AG04450 (cell line): ENCODE data around the gene ZSCAN10. TPM values are rescaled to one million over a fixed set of nuclear protein-coding genes. Genes with fewer than 3 reads are reported as not detected.
"Not testable (repeated sequence)": the region's sequence is repeated elsewhere in the genome, so short reads cannot be mapped to it uniquely, and the experiment has no call there.

Experiments used
- CTCF ChIA-PET: fragments of 300-600, 350-600 bp; formaldehyde crosslinking; extraction: SDS; loops from one replicate; lab custom pipeline; 2022; ENCODE audit warnings: antibody characterized with exemption, inconsistent platforms; lab: Charles Lee
- POLR2A ChIA-PET: fragments of 350-600 bp; formaldehyde crosslinking; extraction: SDS; loops from one replicate; lab custom pipeline; 2021; ENCODE audit warnings: antibody characterized with exemption, inconsistent platforms; lab: Yijun Ruan, JAX
- DNase-seq: peaks from one replicate; pipeline ENCODE4 v3.0.0-alpha.2; 2011; ENCODE audit warnings: low read depth, low spot score
- H3K27ac ChIP-seq: one replicate; pipeline ENCODE4 v1.5.1; 2012; ENCODE audit warnings: low read depth, low read length, control low read depth
- H3K27me3 ChIP-seq: one replicate; pipeline ENCODE4 v1.6.0; 2012; ENCODE audit warnings: low read length; ENCODE audit not compliant: control insufficient read depth, insufficient read depth
- H3K4me3 ChIP-seq: 2 replicates; pipeline ENCODE4 v1.5.1; 2011; ENCODE audit warnings: mild to moderate bottlenecking, low read depth, low read length, control low read depth
- H3K9me3 ChIP-seq: 2 replicates; pipeline ENCODE4 v1.5.1; 2012; ENCODE audit warnings: low read length; ENCODE audit not compliant: control insufficient read depth, insufficient read depth
- polyA plus RNA-seq: library from polyadenylated mRNA; depleted of rRNA; stranded (reverse); fragments of >200 nt; gene quantifications from 2 replicates; pipeline ENCODE4 v1.2.3, GENCODE V29; 2011
- TF ChIP-seq, protein P1 (sequence below): IDR thresholded peaks from 2 replicates; pipeline ENCODE4 v1.5.1; 2011; ENCODE audit warnings: low read depth, low read length, control low read depth, inconsistent platforms

ZSCAN10 gene
- polyA plus RNA-seq, 1 experiment, result not detected

DNA sequence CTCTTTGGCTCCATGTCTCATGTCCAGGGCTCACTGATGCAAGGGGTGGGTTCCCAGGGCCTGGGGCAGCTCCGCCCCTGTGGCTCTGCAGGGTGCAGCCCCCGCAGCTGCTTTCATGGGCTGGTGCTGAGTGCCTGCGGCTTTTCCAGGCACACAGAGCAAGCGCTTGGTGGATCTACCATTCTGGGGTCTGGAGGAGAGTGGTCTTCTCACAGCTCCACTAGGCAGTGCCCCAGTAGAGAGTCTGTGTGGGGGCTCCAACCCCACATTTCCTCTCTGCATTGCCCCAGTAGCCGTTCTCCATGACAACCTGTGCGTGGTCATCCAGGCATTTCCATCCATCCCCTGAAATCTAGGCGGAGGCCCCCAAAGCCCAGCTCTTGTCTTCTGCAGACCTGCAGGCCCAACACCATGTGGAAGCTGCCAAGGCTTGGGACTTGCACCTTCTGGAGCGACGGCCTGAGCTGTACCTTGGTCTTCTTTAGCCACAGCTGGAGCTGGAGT lies 28.4 kb downstream of the ZSCAN10 start:
- H3K9me3 ChIP-seq, result no peaks in the 10 kb centered on the region
- no peaks in the 10 kb centered on the region for H3K27me3 ChIP-seq
- no peak overlapping the region for H3K27ac ChIP-seq
- no peak overlapping the region for H3K4me3 ChIP-seq
- ChIA-PET CTCF (no interaction called here), POLR2A (no interaction called here)
- TF ChIP-seq, protein P1, sequence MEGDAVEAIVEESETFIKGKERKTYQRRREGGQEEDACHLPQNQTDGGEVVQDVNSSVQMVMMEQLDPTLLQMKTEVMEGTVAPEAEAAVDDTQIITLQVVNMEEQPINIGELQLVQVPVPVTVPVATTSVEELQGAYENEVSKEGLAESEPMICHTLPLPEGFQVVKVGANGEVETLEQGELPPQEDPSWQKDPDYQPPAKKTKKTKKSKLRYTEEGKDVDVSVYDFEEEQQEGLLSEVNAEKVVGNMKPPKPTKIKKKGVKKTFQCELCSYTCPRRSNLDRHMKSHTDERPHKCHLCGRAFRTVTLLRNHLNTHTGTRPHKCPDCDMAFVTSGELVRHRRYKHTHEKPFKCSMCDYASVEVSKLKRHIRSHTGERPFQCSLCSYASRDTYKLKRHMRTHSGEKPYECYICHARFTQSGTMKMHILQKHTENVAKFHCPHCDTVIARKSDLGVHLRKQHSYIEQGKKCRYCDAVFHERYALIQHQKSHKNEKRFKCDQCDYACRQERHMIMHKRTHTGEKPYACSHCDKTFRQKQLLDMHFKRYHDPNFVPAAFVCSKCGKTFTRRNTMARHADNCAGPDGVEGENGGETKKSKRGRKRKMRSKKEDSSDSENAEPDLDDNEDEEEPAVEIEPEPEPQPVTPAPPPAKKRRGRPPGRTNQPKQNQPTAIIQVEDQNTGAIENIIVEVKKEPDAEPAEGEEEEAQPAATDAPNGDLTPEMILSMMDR, result no peak
- DNase-seq, result no peak

DNA sequence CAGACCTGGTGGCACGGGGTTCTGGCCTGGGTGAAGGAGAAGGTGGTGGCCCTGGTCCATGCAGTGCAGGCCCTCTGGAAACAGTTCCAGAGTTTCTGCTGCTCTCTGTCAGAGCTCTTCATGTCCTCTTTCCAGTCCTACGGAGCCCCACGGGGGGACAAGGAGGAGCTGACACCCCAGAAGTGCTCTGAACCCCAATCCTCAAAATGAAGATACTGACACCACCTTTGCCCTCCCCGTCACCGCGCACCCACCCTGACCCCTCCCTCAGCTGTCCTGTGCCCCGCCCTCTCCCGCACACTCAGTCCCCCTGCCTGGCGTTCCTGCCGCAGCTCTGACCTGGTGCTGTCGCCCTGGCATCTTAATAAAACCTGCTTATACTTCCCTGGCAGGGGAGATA lies 29.9 kb downstream of the ZSCAN10 start:
- H3K27me3 ChIP-seq, H3K9me3 ChIP-seq, DNase-seq, H3K27ac ChIP-seq, POLR2A ChIA-PET, H3K4me3 ChIP-seq, CTCF ChIA-PET: not testable (repeated sequence)

DNA sequence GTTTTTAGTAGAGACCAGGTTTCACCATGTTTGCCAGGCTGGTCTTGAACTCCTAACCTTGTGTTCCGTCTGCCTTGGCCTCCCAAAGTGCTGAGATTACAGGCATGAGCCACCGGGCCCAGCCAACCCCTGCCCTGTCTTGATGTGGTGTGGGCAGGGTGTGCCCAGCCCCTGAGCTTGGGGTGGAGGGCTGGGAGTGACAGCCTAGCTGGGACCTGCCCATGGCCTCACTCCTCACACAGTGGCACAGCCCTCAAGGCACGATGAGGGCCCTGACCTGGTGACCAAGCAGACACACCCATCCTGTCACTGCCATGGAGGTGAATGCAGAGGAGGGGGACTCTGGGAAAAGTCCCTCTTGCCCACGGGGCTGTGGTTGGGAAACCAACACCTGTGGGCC lies 30.6 kb downstream of the ZSCAN10 start:
- no peak overlapping the region for H3K27ac ChIP-seq
- ChIA-PET CTCF (no interaction called here), POLR2A (interaction anchor here (0.5 kb wide), 1 partner anchor 1390 kb away, joined by 5 read pairs; no protein-coding TSS in a partner anchor)
- H3K9me3 ChIP-seq, result no peaks in the 10 kb centered on the region
- DNase-seq, result no peak
- TF ChIP-seq, protein P1, result no peak
- H3K27me3 ChIP-seq, result no peaks in the 10 kb centered on the region
- no peak overlapping the region for H3K4me3 ChIP-seq

DNA sequence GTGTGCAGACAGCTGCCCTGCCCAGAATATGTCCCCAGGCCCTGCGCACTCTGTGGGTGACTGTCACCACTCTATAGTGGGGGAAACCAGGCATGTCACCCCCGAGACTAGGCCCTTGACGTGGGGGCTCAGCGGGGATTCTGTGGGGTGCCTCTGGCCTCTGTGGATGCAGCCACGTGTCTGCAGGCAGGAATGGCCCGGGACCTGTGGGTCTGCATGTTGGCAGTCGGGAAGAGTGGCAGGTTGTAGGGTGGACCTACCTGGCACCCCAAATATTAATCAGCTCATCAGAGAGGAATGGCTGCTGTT lies 32.7 kb downstream of the ZSCAN10 start:
- TF ChIP-seq, protein P1, result no peak
- H3K27me3 ChIP-seq, result no peaks in the 10 kb centered on the region

DNA sequence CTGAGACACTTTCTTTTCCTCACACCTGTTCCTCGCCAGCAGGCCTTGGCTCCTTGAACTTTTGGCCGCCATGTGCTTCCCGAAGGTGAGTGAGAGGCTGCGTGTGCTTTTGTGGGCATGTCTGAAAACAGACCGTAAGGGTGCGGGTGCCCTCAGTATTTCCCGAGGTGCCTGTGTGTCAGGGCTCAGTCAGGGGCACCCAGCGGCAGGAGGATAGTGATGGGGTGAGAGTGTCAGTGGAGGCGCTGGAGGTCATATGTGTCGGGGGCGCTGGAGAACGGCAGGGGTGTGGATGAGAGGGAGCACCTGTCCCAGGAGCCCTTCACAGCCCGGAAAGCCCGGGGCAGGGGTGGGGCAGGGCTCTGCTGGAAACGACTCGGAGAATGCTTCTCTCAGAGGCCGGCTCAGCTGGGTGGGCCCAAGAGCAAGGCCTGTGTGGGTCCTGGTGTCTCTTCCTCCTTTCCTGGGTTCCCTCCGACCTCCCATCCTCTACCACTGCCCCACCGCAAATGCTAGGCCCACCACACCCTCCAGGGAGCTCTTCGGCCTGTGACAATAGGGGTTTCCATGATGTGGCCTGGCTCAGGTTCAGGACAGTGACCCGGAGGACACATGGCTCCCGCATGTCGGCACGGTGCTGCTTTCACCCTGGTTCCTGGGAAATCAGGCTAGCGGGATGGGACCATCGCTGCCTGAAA lies 33.2 kb downstream of the ZSCAN10 start:
- TF ChIP-seq, protein P1, result no peak
- Histone ChIP-seq H3K27me3 (no peaks in the 10 kb centered on the region), H3K9me3 (no peaks in the 10 kb centered on the region), H3K27ac (no peak overlapping the region), H3K4me3 (peak overlapping the region; percentile 51)
- POLR2A ChIA-PET, result interaction anchor here (0.9 kb wide), 1 partner anchor 18 kb away, joined by 5 read pairs; no protein-coding TSS in a partner anchor
- CTCF ChIA-PET, result interaction anchor here (1.1 kb wide), 1 partner anchor 34 kb away, joined by 3 read pairs; no protein-coding TSS in a partner anchor
- DNase-seq, result no peak

More for the DNA sequence above, 32.7 kb downstream of the ZSCAN10 start:
- no peak for DNase-seq
- CTCF ChIA-PET, result interaction anchor here (1.1 kb wide), 1 partner anchor 35 kb away, joined by 3 read pairs; no protein-coding TSS in a partner anchor
- Histone ChIP-seq H3K9me3 (no peaks in the 10 kb centered on the region), H3K27ac (no peak overlapping the region), H3K4me3 (peak overlapping the region; percentile 51)
- POLR2A ChIA-PET, result no interaction called here
